Sigmoid colon (tissue), 4 donors: Measurements from ENCODE around the gene NIPA2.

Experiments
- EP300 ChIP-seq, 4 donors: sonication (generic); formaldehyde crosslinking; IDR thresholded peaks; one replicate each; pipeline ENCODE4 v1.6.1; 2017; ENCODE audit warnings: antibody characterized with exemption in 4 of 4
- POLR2A ChIP-seq, 2 donors: fragments of 450-650 bp; IDR thresholded peaks; one replicate each; pipeline ENCODE4 v1.6.1; 2016; ENCODE audit warnings: antibody characterized with exemption in 2 of 2, mild to moderate bottlenecking in 2 of 2, moderate library complexity in 2 of 2
- POLR2AphosphoS5 ChIP-seq, 4 donors: sonication (generic); formaldehyde crosslinking; IDR thresholded peaks; one replicate each; pipeline ENCODE4 v1.6.1; 2017; ENCODE audit warnings: antibody characterized with exemption in 4 of 4
- TF ChIP-seq, protein P1 (sequence below), 4 experiments: fragments of 450-650 bp in 3 of 4; fragments of 200-600 bp in 1 of 4; IDR thresholded peaks; one replicate each; pipeline ENCODE4 v1.5.1; 2016 to 2019; ENCODE audit warnings: antibody characterized with exemption in 4 of 4, mild to moderate bottlenecking in 3 of 4, moderate library complexity in 2 of 4

DNA sequence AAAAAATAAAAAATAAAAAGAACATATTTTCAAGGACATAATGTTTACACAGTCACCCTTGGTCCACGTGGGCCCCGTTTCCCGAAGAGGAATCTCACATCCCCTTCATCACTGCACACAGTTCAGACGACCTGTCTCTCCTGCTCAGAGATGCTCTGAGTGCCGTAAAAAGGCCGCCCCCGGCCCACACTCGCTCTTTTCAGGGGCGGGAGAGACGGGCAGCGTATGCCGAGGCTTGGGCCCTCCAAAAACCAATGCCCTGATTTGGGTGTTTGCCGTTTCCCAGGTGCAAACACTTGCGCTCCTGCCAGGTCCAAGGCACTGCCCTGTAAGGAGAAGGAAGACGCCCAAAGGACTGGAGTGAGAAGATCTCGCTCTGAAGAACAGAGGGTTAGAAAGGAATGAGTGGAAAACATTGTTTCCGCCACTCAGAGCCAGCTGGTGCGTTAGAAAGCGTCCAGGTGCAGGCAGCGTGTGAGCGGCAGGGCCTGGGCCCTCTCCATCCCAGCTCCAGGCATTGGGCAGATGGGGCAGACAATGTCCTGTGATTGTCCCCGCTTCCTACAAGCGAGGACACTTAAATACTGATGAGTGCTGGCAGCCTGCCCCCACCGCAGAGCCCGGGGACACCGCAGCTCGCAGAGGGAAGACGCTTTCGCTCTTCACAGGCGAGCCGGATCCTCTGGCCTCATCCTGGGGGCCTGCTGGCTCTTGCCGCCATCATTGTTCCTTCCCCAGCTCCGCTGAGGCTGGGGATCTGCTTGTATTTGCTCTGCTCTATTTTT, 53.2 kb downstream of the NIPA2 start:
- TF ChIP-seq, protein P1, sequence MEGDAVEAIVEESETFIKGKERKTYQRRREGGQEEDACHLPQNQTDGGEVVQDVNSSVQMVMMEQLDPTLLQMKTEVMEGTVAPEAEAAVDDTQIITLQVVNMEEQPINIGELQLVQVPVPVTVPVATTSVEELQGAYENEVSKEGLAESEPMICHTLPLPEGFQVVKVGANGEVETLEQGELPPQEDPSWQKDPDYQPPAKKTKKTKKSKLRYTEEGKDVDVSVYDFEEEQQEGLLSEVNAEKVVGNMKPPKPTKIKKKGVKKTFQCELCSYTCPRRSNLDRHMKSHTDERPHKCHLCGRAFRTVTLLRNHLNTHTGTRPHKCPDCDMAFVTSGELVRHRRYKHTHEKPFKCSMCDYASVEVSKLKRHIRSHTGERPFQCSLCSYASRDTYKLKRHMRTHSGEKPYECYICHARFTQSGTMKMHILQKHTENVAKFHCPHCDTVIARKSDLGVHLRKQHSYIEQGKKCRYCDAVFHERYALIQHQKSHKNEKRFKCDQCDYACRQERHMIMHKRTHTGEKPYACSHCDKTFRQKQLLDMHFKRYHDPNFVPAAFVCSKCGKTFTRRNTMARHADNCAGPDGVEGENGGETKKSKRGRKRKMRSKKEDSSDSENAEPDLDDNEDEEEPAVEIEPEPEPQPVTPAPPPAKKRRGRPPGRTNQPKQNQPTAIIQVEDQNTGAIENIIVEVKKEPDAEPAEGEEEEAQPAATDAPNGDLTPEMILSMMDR (IDR thresholded peaks at IDR 0.05) = no peak
- TF ChIP-seq EP300 (IDR thresholded peaks at IDR 0.05) (no peak), POLR2AphosphoS5 (IDR thresholded peaks at IDR 0.05) (no peak), POLR2A (IDR thresholded peaks at IDR 0.05) (no peak)
